Islet of Langerhans (tissue), 1 donor: ENCODE measurements around the gene TENM3.

Experiments
- FAIRE-seq: peaks from one replicate; lab custom pipeline; 2011; peaks lifted over from hg19 to GRCh38; lab: Jason Lieb, UNC

Gene TENM3

GRCh38 chr4:182694551-182694950 lies 451.3 kb downstream of the TENM3 start:
- FAIRE-seq: no peak

GRCh38 chr4:182695009-182695408 lies 451.8 kb downstream of the TENM3 start:
- no peak for FAIRE-seq

- peak; percentile 51 for FAIRE-seq
These were observed 452.6 kb downstream of the TENM3 start for GRCh38 chr4:182695842-182696241.

GRCh38 chr4:182697094-182697493 lies 453.9 kb downstream of the TENM3 start:
- no peak for FAIRE-seq

- no peak for FAIRE-seq
These were observed 455.0 kb downstream of the TENM3 start for GRCh38 chr4:182698212-182698611.

GRCh38 chr4:182699201-182699600 lies 456.0 kb downstream of the TENM3 start:
- FAIRE-seq: no peak

GRCh38 chr4:182699795-182700194 lies 456.6 kb downstream of the TENM3 start:
- no peak for FAIRE-seq

- FAIRE-seq: no peak
These were observed 457.4 kb downstream of the TENM3 start for GRCh38 chr4:182700362-182701160.

GRCh38 chr4:182704077-182704476 lies 460.9 kb downstream of the TENM3 start:
- no peak for FAIRE-seq

GRCh38 chr4:182704948-182705347 lies 461.7 kb downstream of the TENM3 start:
- FAIRE-seq: no peak

- FAIRE-seq: no peak
These were observed 462.2 kb downstream of the TENM3 start for GRCh38 chr4:182705389-182705788.

GRCh38 chr4:182711211-182711610 lies 468.0 kb downstream of the TENM3 start:
- FAIRE-seq: no peak

- FAIRE-seq: no peak
These were observed 472.3 kb downstream of the TENM3 start for GRCh38 chr4:182715548-182715947.

GRCh38 chr4:182716192-182716591 lies 473.0 kb downstream of the TENM3 start:
- FAIRE-seq: no peak

GRCh38 chr4:182717788-182718583 lies 474.8 kb downstream of the TENM3 start:
- no peak for FAIRE-seq

- no peak for FAIRE-seq
These were observed 481.2 kb downstream of the TENM3 start for GRCh38 chr4:182724414-182724813.

- no peak for FAIRE-seq
These were observed 486.3 kb downstream of the TENM3 start for GRCh38 chr4:182729516-182729915.

- no peak for FAIRE-seq
These were observed 487.6 kb downstream of the TENM3 start for GRCh38 chr4:182730791-182731190.

GRCh38 chr4:182736207-182736606 lies 493.0 kb downstream of the TENM3 start:
- FAIRE-seq: no peak

GRCh38 chr4:182738283-182739047 lies 495.3 kb downstream of the TENM3 start:
- no peak for FAIRE-seq

GRCh38 chr4:182740256-182740655 lies 497.1 kb downstream of the TENM3 start:
- FAIRE-seq: no peak

- FAIRE-seq: no peak
These were observed 497.9 kb downstream of the TENM3 start for GRCh38 chr4:182741054-182741453.

GRCh38 chr4:182741914-182742313 lies 498.7 kb downstream of the TENM3 start:
- no peak for FAIRE-seq
